ENCODE data around the gene IFI27. TPM values are rescaled to one million over a fixed set of nuclear protein-coding genes. Genes with fewer than 3 reads are reported as not detected.

Gene IFI27
- total RNA-seq, 1 donor from 2014 or later, result 312 TPM

DNA sequence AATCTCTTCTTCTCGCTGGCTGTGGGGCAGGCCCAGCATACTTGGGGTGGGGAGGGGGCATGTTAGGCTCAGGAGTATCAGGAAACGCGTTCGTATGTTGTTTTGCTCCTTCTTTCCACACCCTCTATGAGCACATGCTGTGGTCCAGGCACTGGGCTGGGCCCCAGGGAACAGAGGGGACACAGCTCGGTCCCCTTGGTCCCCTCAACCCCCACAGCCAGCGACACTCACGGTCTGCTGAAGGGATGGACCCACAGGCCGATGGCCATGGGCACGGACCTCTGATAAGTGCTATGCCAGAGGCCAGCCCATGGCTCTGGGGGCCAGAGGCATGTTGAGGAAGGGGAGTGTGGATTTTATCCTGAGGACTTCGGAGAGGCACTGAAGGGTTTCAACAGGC lies 6.2 kb downstream of the IFI27 start:
- H3K36me3 ChIP-seq, result no peaks in the 10 kb centered on the region
- no peak for DNase-seq
- ATAC-seq, result no peak
- no peak overlapping the region for H3K27ac ChIP-seq
- H3K9me3 ChIP-seq, result no peaks in the 10 kb centered on the region
- H3K4me1 ChIP-seq, result peaks cover 11% of the 10 kb centered on the region
- TF ChIP-seq, protein P1, sequence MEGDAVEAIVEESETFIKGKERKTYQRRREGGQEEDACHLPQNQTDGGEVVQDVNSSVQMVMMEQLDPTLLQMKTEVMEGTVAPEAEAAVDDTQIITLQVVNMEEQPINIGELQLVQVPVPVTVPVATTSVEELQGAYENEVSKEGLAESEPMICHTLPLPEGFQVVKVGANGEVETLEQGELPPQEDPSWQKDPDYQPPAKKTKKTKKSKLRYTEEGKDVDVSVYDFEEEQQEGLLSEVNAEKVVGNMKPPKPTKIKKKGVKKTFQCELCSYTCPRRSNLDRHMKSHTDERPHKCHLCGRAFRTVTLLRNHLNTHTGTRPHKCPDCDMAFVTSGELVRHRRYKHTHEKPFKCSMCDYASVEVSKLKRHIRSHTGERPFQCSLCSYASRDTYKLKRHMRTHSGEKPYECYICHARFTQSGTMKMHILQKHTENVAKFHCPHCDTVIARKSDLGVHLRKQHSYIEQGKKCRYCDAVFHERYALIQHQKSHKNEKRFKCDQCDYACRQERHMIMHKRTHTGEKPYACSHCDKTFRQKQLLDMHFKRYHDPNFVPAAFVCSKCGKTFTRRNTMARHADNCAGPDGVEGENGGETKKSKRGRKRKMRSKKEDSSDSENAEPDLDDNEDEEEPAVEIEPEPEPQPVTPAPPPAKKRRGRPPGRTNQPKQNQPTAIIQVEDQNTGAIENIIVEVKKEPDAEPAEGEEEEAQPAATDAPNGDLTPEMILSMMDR (IDR thresholded peaks at IDR 0.05), result no peak
- intact Hi-C loops (cut with DNase I), result no loop called here
- H3K4me3 ChIP-seq, result no peak overlapping the region
- no peaks in the 10 kb centered on the region for H3K27me3 ChIP-seq

DNA sequence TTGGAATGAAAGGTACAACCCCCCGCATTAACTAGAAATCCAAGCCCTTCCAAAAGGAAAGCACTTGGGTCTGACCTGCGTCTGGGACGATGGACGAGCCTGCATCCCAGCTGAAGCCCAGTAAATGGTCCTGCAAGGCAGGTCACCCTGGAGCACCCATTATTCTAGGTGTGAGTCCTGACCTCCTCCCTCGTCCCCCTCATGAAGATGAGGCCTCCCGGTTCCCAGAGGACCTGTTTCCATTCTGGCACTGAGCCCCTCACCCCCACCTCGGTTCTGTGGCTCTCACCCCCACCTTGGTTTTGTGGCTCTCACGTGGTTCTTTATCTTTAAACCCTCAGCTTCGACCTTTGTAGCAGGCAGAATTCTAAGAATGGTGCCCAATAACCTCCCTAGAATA lies 7.3 kb downstream of the IFI27 start:
- intact Hi-C loops (cut with DNase I), result no loop called here
- TF ChIP-seq, protein P1 (IDR thresholded peaks at IDR 0.05), result no peak
- H3K36me3 ChIP-seq, result no peaks in the 10 kb centered on the region
- H3K27ac ChIP-seq, result no peak overlapping the region
- DNase-seq (no peak), ATAC-seq (no peak)
- H3K27me3 ChIP-seq, result no peaks in the 10 kb centered on the region
- H3K4me1 ChIP-seq, result peaks cover 11% of the 10 kb centered on the region
- no peak overlapping the region for H3K4me3 ChIP-seq
- H3K9me3 ChIP-seq, result no peaks in the 10 kb centered on the region

DNA sequence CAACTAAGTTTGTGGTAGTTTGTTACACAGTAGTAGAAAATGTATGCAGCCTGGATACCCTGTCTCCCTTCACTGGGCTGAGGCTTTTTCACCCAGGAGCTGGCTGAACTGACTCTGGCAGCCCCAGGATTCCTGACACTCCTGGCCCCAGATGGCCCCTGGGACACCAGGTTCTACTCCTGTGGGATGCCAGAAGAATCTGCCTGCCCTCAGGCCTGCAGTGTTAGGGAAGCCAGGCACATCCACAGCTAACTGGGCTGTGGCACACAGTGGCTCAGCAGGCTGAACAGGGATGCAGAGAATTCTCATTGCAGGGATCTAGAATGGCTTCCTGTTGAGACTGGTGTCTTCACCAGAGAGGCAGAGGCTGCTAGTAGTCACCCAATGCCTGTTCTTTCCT lies 8.5 kb downstream of the IFI27 start:
- intact Hi-C loops (cut with DNase I), result no loop called here
- Histone ChIP-seq H3K4me3 (no peak overlapping the region), H3K4me1 (peaks cover 11% of the 10 kb centered on the region), H3K27ac (no peak overlapping the region), H3K27me3 (no peaks in the 10 kb centered on the region), H3K36me3 (no peaks in the 10 kb centered on the region), H3K9me3 (no peaks in the 10 kb centered on the region)
- TF ChIP-seq, protein P1 (IDR thresholded peaks at IDR 0.05), result no peak
- DNase-seq (no peak), ATAC-seq (no peak)

DNA sequence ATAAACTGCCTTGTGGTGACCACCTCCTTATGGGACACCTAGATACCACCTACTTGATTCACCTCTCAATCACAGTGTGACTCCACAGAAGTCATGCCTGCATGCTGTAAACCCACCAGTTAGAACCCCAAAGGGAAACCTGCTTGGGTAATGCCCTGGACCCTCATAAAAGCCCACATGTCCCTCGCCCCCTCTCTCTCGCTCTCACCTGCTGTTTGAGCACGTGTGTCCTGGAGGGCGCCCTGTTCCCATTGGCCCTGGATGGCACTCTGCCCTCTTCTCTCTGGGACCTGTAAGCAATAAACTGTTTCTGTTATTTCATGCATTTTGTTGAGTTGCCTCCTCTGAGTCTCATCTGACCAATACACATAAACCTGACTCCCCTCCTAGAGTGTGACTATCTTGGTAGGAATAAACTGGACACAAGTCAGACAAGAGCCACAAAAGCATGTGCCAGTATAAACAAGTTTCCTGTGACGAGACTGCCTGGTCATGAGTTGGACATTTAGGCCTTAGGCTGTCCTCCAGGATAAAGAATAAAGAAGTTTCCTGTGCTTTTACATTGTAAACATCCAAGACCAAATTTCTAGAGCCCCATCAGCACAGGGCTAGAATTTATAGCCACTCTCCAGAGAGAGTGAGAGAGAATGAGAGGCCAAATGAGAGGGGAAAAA lies 10.3 kb downstream of the IFI27 start:
- Histone ChIP-seq H3K9me3 (no peaks in the 10 kb centered on the region), H3K4me1 (peaks cover under 1% of the 10 kb centered on the region), H3K36me3 (no peaks in the 10 kb centered on the region), H3K27me3 (no peaks in the 10 kb centered on the region), H3K27ac (no peak overlapping the region), H3K4me3 (no peak overlapping the region)
- DNase-seq (no peak), ATAC-seq (no peak)
- TF ChIP-seq, protein P1 (IDR thresholded peaks at IDR 0.05), result no peak
- intact Hi-C loops (cut with DNase I), result no loop called here

DNA sequence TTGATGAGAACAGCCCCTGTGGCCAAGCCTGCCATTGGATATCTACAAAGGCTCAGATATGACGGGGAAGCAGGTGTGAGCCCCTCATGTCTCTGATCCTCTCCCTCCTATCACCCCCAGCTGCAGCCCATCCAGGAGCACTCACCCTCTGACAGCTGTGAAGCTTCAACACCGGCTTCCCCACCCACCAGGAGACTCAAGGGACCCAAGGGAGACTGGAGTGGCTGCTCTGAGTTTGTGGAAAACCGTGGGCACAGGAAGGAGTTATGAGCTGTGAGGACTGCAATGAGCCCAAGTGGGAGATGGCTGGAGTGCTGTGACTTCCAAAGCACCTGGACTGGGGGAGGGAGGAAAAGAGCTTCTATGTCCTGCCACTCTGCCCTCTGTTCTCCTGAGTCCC lies 10.9 kb downstream of the IFI27 start:
- H3K27ac ChIP-seq, result no peak overlapping the region

More for the DNA sequence above, 10.9 kb downstream of the IFI27 start:
- Histone ChIP-seq H3K36me3 (no peaks in the 10 kb centered on the region), H3K9me3 (no peaks in the 10 kb centered on the region), H3K4me1 (no peaks in the 10 kb centered on the region), H3K27me3 (no peaks in the 10 kb centered on the region), H3K4me3 (no peak overlapping the region)
- TF ChIP-seq, protein P1 (IDR thresholded peaks at IDR 0.05), result no peak
- intact Hi-C loops (cut with DNase I), result no loop called here
- ATAC-seq, result no peak
- no peak for DNase-seq
